Measurements from ENCODE around the gene IQSEC2. TPM values are rescaled to one million over a fixed set of nuclear protein-coding genes. Genes with fewer than 3 reads are reported as not detected.

The IQSEC2 gene
- total and polyA plus RNA-seq, 2 donors (not counting 1 experiment from before 2014, with no cell fraction given) = 0.58 to 0.94 TPM

- WGBS (ENCODE audit: insufficient coverage) = 100% methylated on average over 6 of the region's 10 CpGs
- H3K4me2 ChIP-seq (replicated peaks; ENCODE audit: low read depth, low read length, poor library complexity, severe bottlenecking) = no peak overlapping the region
- H3K27ac ChIP-seq (ENCODE audit: low read length in 2 of 2) = no peak overlapping the region
- CTCF ChIA-PET = no interaction called here
- no peak overlapping the region for H3K9ac ChIP-seq (ENCODE audit: low read length)
- intact Hi-C loops (cut with micrococcal nuclease) = no loop called here
- H3K4me3 Mint-ChIP-seq = no peak overlapping the region
- no peaks in the 10 kb centered on the region for H3K79me2 ChIP-seq (ENCODE audit: control insufficient read depth, insufficient read depth, low read length)
- H4K20me1 ChIP-seq (ENCODE audit: control insufficient read depth, insufficient read depth, low read length, poor library complexity, severe bottlenecking) = no peaks in the 10 kb centered on the region
- no peaks in the 10 kb centered on the region for H3K36me3 ChIP-seq (replicated peaks in 1 of 2; ENCODE audit: control extremely low read depth in 1 of 2, control insufficient read depth in 1 of 2, extremely low read depth in 1 of 2, insufficient read depth in 2 of 2, low read length in 1 of 2)
- no peaks in the 10 kb centered on the region for H3K9me3 ChIP-seq (ENCODE audit: control extremely low read depth in 1 of 3, control insufficient read depth in 2 of 3, insufficient read depth in 1 of 3, low read length in 2 of 3)
- TF ChIP-seq CTCF (IDR thresholded peaks at IDR 0.05) = no peak
- TF ChIP-seq EZH2 (IDR thresholded peaks at IDR 0.05; ENCODE audit: borderline replicate concordance, insufficient read depth, low read depth, low read length, poor library complexity, severe bottlenecking) = no peak
- ATAC-seq (ENCODE audit: low read depth) = no peak
- peaks cover 5% of the 10 kb centered on the region for H3K27me3 Mint-ChIP-seq
- H3K27me3 ChIP-seq (replicated peaks in 1 of 4; ENCODE audit: control extremely low read depth in 1 of 4, control insufficient read depth in 3 of 4, insufficient read depth in 4 of 4, low read length in 3 of 4) = no peaks in the 10 kb centered on the region
- H3K4me1 Mint-ChIP-seq = no peaks in the 10 kb centered on the region
- POLR2A ChIA-PET = no interaction called here
- no peak overlapping the region for H2AFZ ChIP-seq (ENCODE audit: insufficient read depth, low read depth, low read length, poor library complexity, severe bottlenecking)
- H3K4me3 ChIP-seq (ENCODE audit: control extremely low read depth in 1 of 5, extremely low read depth in 1 of 5, insufficient read depth in 1 of 5, low read depth in 2 of 5, low read length in 4 of 5) = no peak overlapping the region
- H3K27ac Mint-ChIP-seq = no peak overlapping the region
- no peaks in the 10 kb centered on the region for H3K4me1 ChIP-seq (ENCODE audit: control insufficient read depth in 2 of 2, insufficient read depth in 2 of 2, low read length in 2 of 2)
- H3K9me3 Mint-ChIP-seq (ENCODE audit: insufficient read depth) = no peaks in the 10 kb centered on the region
- DNase-seq = no peak
Observed at GRCh38 chrX:53247928-53248327, 33.5 kb downstream of the IQSEC2 start.

GRCh38 chrX:53246231-53246630 lies 35.2 kb downstream of the IQSEC2 start:
- no CpG with 5 or more reads among the region's 2 CpGs for WGBS (ENCODE audit: insufficient coverage)
- ChIA-PET POLR2A (no interaction called here), CTCF (no interaction called here)

More at GRCh38 chrX:53246231-53246630, 35.2 kb downstream of the IQSEC2 start:
- Histone ChIP-seq H3K36me3 (replicated peaks in 1 of 2; ENCODE audit: control extremely low read depth in 1 of 2, control insufficient read depth in 1 of 2, extremely low read depth in 1 of 2, insufficient read depth in 2 of 2, low read length in 1 of 2) (no peaks in the 10 kb centered on the region), H3K79me2 (ENCODE audit: control insufficient read depth, insufficient read depth, low read length) (no peaks in the 10 kb centered on the region), H3K27ac (ENCODE audit: low read length in 2 of 2) (no peak overlapping the region), H3K4me1 (ENCODE audit: control insufficient read depth in 2 of 2, insufficient read depth in 2 of 2, low read length in 2 of 2) (no peaks in the 10 kb centered on the region), H3K4me2 (replicated peaks; ENCODE audit: low read depth, low read length, poor library complexity, severe bottlenecking) (no peak overlapping the region), H4K20me1 (ENCODE audit: control insufficient read depth, insufficient read depth, low read length, poor library complexity, severe bottlenecking) (no peaks in the 10 kb centered on the region), H2AFZ (ENCODE audit: insufficient read depth, low read depth, low read length, poor library complexity, severe bottlenecking) (no peak overlapping the region), H3K9ac (ENCODE audit: low read length) (no peak overlapping the region), H3K9me3 (ENCODE audit: control extremely low read depth in 1 of 3, control insufficient read depth in 2 of 3, insufficient read depth in 1 of 3, low read length in 2 of 3) (no peaks in the 10 kb centered on the region), H3K27me3 (replicated peaks in 1 of 4; ENCODE audit: control extremely low read depth in 1 of 4, control insufficient read depth in 3 of 4, insufficient read depth in 4 of 4, low read length in 3 of 4) (no peaks in the 10 kb centered on the region), H3K4me3 (ENCODE audit: control extremely low read depth in 1 of 5, extremely low read depth in 1 of 5, insufficient read depth in 1 of 5, low read depth in 2 of 5, low read length in 4 of 5) (no peak overlapping the region)
- Mint-ChIP-seq H3K4me1 (no peaks in the 10 kb centered on the region), H3K9me3 (ENCODE audit: insufficient read depth) (no peaks in the 10 kb centered on the region), H3K27me3 (peaks cover 5% of the 10 kb centered on the region), H3K4me3 (no peak overlapping the region), H3K27ac (no peak overlapping the region)
- no peak for ATAC-seq (ENCODE audit: low read depth)
- intact Hi-C loops (cut with micrococcal nuclease) = no loop called here
- no peak for TF ChIP-seq EZH2 (IDR thresholded peaks at IDR 0.05; ENCODE audit: borderline replicate concordance, insufficient read depth, low read depth, low read length, poor library complexity, severe bottlenecking)
- TF ChIP-seq CTCF (IDR thresholded peaks at IDR 0.05) = no peak
- no peak for DNase-seq
